GM19238 (cell line): ENCODE results near the gene ZBTB26.
A peak's percentile ranks its signal among the peaks of the same experiment; 100 is the strongest.
"Not testable (repeated sequence)": the region's sequence is repeated elsewhere in the genome, so short reads cannot be mapped to it uniquely, and the experiment has no call there.

Experiments used
- DNase-seq: peaks from one replicate; pipeline ENCODE4 v3.0.0; 2011; ENCODE audit warnings: low spot score; ENCODE audit not compliant: insufficient read length

ZBTB26 gene

GRCh38 chr9:122929796-122930354 lies 1.4 kb downstream of the ZBTB26 start:
- DNase-seq, result no peak

GRCh38 chr9:122923947-122924346 lies 7.4 kb downstream of the ZBTB26 start:
- DNase-seq, result no peak

GRCh38 chr9:122922713-122923112 lies 8.6 kb downstream of the ZBTB26 start:
- no peak for DNase-seq

GRCh38 chr9:122918310-122918709 lies 13.0 kb downstream of the ZBTB26 start:
- no peak for DNase-seq

- peak; percentile 71 for DNase-seq
Observed at GRCh38 chr9:122912964-122913673, 18.2 kb downstream of the ZBTB26 start, which contains the start of gene ZBTB6. Gene ZBTB6 (minus strand): TSS chr9:122913323. CDS start chr9:122912072, 1,251 bp downstream.

GRCh38 chr9:122912671-122912963 lies 18.7 kb downstream of the ZBTB26 start:
- no peak for DNase-seq

- DNase-seq, result not testable (repeated sequence)
Observed at GRCh38 chr9:122906122-122906521, 25.2 kb downstream of the ZBTB26 start.

GRCh38 chr9:122904823-122905710 lies 26.2 kb downstream of the ZBTB26 start, which contains the start of gene RC3H2:
Gene RC3H2 (minus strand): TSS chr9:122905359. CDS start chr9:122897509, 7,850 bp downstream.
- peak; percentile 77 for DNase-seq

- no peak for DNase-seq
Observed at GRCh38 chr9:122904466-122904822, 26.9 kb downstream of the ZBTB26 start.

GRCh38 chr9:122900791-122901190 lies 30.5 kb downstream of the ZBTB26 start:
- no peak for DNase-seq

- DNase-seq, result no peak
Observed at GRCh38 chr9:122897969-122898368, 33.3 kb downstream of the ZBTB26 start.

GRCh38 chr9:122888480-122888879 lies 42.8 kb downstream of the ZBTB26 start:
- DNase-seq, result no peak

GRCh38 chr9:122883125-122883524 lies 48.2 kb downstream of the ZBTB26 start:
- no peak for DNase-seq

- DNase-seq, result no peak
Observed at GRCh38 chr9:122879443-122879842, 51.9 kb downstream of the ZBTB26 start.

GRCh38 chr9:122875523-122875922 lies 55.8 kb downstream of the ZBTB26 start:
- DNase-seq, result no peak

GRCh38 chr9:122867276-122867675 lies 64.0 kb downstream of the ZBTB26 start:
- not testable (repeated sequence) for DNase-seq

GRCh38 chr9:122866079-122866478 lies 65.2 kb downstream of the ZBTB26 start:
- DNase-seq, result no peak
